ENCODE results near the gene CTIF.

Gene CTIF

GRCh38 chr18:48504819-48505218 lies 34.0 kb upstream of the CTIF start:
- no peak for TF ChIP-seq CTCF (IDR thresholded peaks at IDR 0.05)

GRCh38 chr18:48514786-48515185 lies 24.0 kb upstream of the CTIF start:
- no peak for TF ChIP-seq CTCF (IDR thresholded peaks at IDR 0.05)

GRCh38 chr18:48517048-48517447 lies 21.8 kb upstream of the CTIF start:
- no peak for TF ChIP-seq CTCF (IDR thresholded peaks at IDR 0.05)

GRCh38 chr18:48519431-48520100 lies 19.3 kb upstream of the CTIF start:
- no peak for TF ChIP-seq CTCF (IDR thresholded peaks at IDR 0.05)

- TF ChIP-seq CTCF (IDR thresholded peaks at IDR 0.05) = no peak
Observed at GRCh38 chr18:48521723-48522122, 17.1 kb upstream of the CTIF start.

- TF ChIP-seq CTCF (IDR thresholded peaks at IDR 0.05) = no peak
Observed at GRCh38 chr18:48525671-48526070, 13.2 kb upstream of the CTIF start.

GRCh38 chr18:48527461-48527860 lies 11.4 kb upstream of the CTIF start:
- TF ChIP-seq CTCF (IDR thresholded peaks at IDR 0.05) = no peak

- no peak for TF ChIP-seq CTCF (IDR thresholded peaks at IDR 0.05)
Observed at GRCh38 chr18:48528861-48529260, 10.0 kb upstream of the CTIF start.

All from LNCAP (cell line).